OCI-LY3 (cell line): ENCODE data around the gene TSGA10IP.

Experiments used
- CTCF ChIP-seq: fragments of 200-600, 300-600 bp; sonication (generic); IDR thresholded peaks from 2 replicates; pipeline ENCODE4 v1.5.1; 2014; ENCODE audit warnings: antibody characterized with exemption, low read length, low read depth
- EZH2phosphoT487 ChIP-seq: fragments of 200-600 bp; shearing (Covaris generic); IDR thresholded peaks from 2 replicates; pipeline ENCODE4 v1.6.1; 2018; ENCODE audit warnings: antibody characterized with exemption, mixed run types, low read depth

- no peak for TF ChIP-seq CTCF
- no peak for TF ChIP-seq EZH2phosphoT487
Observed at GRCh38 chr11:65925397-65925796, 19.9 kb upstream of the TSGA10IP start.
